HG03460 (cell line): ENCODE results near the gene NCOA1.

Source experiments
- ATAC-seq: cut with Tn5 transposase; IDR thresholded peaks from one replicate; pipeline ENCODE4 v1.9.1; 2021; ENCODE audit not compliant: unreplicated experiment

The NCOA1 gene

GRCh38 chr2:24680196-24680595 lies 189.1 kb downstream of the NCOA1 start:
- no peak for ATAC-seq

- ATAC-seq = no peak
Observed at GRCh38 chr2:24682304-24682703, 191.2 kb downstream of the NCOA1 start.

- ATAC-seq = no peak
Observed at GRCh38 chr2:24683408-24683807, 192.4 kb downstream of the NCOA1 start.

GRCh38 chr2:24690524-24690923 lies 199.5 kb downstream of the NCOA1 start:
- ATAC-seq = no peak

GRCh38 chr2:24691806-24692205 lies 200.8 kb downstream of the NCOA1 start:
- ATAC-seq = no peak

- no peak for ATAC-seq
Observed at GRCh38 chr2:24697792-24698191, 206.7 kb downstream of the NCOA1 start.

GRCh38 chr2:24702800-24703199 lies 211.7 kb downstream of the NCOA1 start:
- no peak for ATAC-seq

- ATAC-seq = no peak
Observed at GRCh38 chr2:24704692-24705091, 213.6 kb downstream of the NCOA1 start.

GRCh38 chr2:24707143-24707542 lies 216.1 kb downstream of the NCOA1 start:
- no peak for ATAC-seq

GRCh38 chr2:24708537-24709152 lies 217.6 kb downstream of the NCOA1 start:
- ATAC-seq = no peak

GRCh38 chr2:24710806-24711205 lies 219.8 kb downstream of the NCOA1 start:
- ATAC-seq = no peak

- no peak for ATAC-seq
Observed at GRCh38 chr2:24711865-24712264, 220.8 kb downstream of the NCOA1 start.

GRCh38 chr2:24712296-24712695 lies 221.2 kb downstream of the NCOA1 start:
- no peak for ATAC-seq

- no peak for ATAC-seq
Observed at GRCh38 chr2:24717263-24717951, 226.4 kb downstream of the NCOA1 start.

GRCh38 chr2:24720310-24720709 lies 229.3 kb downstream of the NCOA1 start:
- ATAC-seq = peak; percentile 81

- ATAC-seq = no peak
Observed at GRCh38 chr2:24721470-24721869, 230.4 kb downstream of the NCOA1 start.

GRCh38 chr2:24722141-24722790 lies 231.2 kb downstream of the NCOA1 start:
- ATAC-seq = no peak

- ATAC-seq = no peak
Observed at GRCh38 chr2:24723191-24723590, 232.1 kb downstream of the NCOA1 start.

- no peak for ATAC-seq
Observed at GRCh38 chr2:24723665-24724064, 232.6 kb downstream of the NCOA1 start.

GRCh38 chr2:24724111-24724775 lies 233.2 kb downstream of the NCOA1 start:
- no peak for ATAC-seq

- ATAC-seq = no peak
Observed at GRCh38 chr2:24725956-24726355, 234.9 kb downstream of the NCOA1 start.

- no peak for ATAC-seq
Observed at GRCh38 chr2:24730481-24730880, 239.4 kb downstream of the NCOA1 start.
